ENCODE measurements around the gene PPIL3.

- TF ChIP-seq, protein P1, sequence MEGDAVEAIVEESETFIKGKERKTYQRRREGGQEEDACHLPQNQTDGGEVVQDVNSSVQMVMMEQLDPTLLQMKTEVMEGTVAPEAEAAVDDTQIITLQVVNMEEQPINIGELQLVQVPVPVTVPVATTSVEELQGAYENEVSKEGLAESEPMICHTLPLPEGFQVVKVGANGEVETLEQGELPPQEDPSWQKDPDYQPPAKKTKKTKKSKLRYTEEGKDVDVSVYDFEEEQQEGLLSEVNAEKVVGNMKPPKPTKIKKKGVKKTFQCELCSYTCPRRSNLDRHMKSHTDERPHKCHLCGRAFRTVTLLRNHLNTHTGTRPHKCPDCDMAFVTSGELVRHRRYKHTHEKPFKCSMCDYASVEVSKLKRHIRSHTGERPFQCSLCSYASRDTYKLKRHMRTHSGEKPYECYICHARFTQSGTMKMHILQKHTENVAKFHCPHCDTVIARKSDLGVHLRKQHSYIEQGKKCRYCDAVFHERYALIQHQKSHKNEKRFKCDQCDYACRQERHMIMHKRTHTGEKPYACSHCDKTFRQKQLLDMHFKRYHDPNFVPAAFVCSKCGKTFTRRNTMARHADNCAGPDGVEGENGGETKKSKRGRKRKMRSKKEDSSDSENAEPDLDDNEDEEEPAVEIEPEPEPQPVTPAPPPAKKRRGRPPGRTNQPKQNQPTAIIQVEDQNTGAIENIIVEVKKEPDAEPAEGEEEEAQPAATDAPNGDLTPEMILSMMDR (IDR thresholded peaks at IDR 0.05) = no peak
- TF ChIP-seq FOSL2 (IDR thresholded peaks at IDR 0.05; ENCODE audit: borderline replicate concordance, low read depth) = no peak
- TF ChIP-seq RAD21 (IDR thresholded peaks at IDR 0.05; ENCODE audit: low read length) = no peak
- TF ChIP-seq EP300 (IDR thresholded peaks at IDR 0.05; ENCODE audit: borderline replicate concordance in 1 of 2, low read depth in 1 of 2, low read length in 1 of 2) = no peak
- TF ChIP-seq MEF2A (IDR thresholded peaks at IDR 0.05; ENCODE audit: borderline replicate concordance, low read depth) = no peak
- TF ChIP-seq NRF1 (IDR thresholded peaks at IDR 0.05; ENCODE audit: low read depth, low read length) = no peak
- TF ChIP-seq, protein P2, sequence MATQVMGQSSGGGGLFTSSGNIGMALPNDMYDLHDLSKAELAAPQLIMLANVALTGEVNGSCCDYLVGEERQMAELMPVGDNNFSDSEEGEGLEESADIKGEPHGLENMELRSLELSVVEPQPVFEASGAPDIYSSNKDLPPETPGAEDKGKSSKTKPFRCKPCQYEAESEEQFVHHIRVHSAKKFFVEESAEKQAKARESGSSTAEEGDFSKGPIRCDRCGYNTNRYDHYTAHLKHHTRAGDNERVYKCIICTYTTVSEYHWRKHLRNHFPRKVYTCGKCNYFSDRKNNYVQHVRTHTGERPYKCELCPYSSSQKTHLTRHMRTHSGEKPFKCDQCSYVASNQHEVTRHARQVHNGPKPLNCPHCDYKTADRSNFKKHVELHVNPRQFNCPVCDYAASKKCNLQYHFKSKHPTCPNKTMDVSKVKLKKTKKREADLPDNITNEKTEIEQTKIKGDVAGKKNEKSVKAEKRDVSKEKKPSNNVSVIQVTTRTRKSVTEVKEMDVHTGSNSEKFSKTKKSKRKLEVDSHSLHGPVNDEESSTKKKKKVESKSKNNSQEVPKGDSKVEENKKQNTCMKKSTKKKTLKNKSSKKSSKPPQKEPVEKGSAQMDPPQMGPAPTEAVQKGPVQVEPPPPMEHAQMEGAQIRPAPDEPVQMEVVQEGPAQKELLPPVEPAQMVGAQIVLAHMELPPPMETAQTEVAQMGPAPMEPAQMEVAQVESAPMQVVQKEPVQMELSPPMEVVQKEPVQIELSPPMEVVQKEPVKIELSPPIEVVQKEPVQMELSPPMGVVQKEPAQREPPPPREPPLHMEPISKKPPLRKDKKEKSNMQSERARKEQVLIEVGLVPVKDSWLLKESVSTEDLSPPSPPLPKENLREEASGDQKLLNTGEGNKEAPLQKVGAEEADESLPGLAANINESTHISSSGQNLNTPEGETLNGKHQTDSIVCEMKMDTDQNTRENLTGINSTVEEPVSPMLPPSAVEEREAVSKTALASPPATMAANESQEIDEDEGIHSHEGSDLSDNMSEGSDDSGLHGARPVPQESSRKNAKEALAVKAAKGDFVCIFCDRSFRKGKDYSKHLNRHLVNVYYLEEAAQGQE (IDR thresholded peaks at IDR 0.05; ENCODE audit: low read depth, low read length) = no peak
- TF ChIP-seq JUND (IDR thresholded peaks at IDR 0.05) = no peak
- no peak for TF ChIP-seq POLR2AphosphoS5 (IDR thresholded peaks at IDR 0.05; ENCODE audit: low read depth, low read length)
- TF ChIP-seq NFIC (IDR thresholded peaks at IDR 0.05; ENCODE audit: borderline replicate concordance) = no peak
- TF ChIP-seq TAF1 (IDR thresholded peaks at IDR 0.05; ENCODE audit: borderline replicate concordance, low read depth, low read length) = no peak
Measured at GRCh38 chr2:200899482-200899881, 10.6 kb upstream of the PPIL3 start.

All from SK-N-SH (cell line).